IMR-90 (cell line): ENCODE measurements around the gene C12orf60. TPM values are rescaled to one million over a fixed set of nuclear protein-coding genes. Genes with fewer than 3 reads are reported as not detected.

ENCODE experiments used
- ATAC-seq: fragments of 200-7000 bp; cut with Tn5 transposase; 2 replicates; pipeline ENCODE4 v1.9.1; 2020; ENCODE audit warnings: low read depth, mild to moderate bottlenecking, moderate library complexity
- BruUV-seq: library from RNA; stranded (reverse); fragments of 400-500 nt; replicated peaks from 2 replicates; lab custom pipeline; 2021; lab: Mats Ljungman, UMichigan
- CTCF ChIA-PET: fragments of 300-600 bp; formaldehyde crosslinking; extraction: SDS; loops from one replicate; lab custom pipeline; 2021; ENCODE audit warnings: antibody characterized with exemption; lab: Yijun Ruan, JAX
- POLR2A ChIA-PET: fragments of 300-600 bp; sonication (Branson Sonifier 250); formaldehyde crosslinking; loops from one replicate; lab custom pipeline; 2022; ENCODE audit warnings: antibody characterized with exemption; ENCODE audit not compliant: unreplicated experiment; lab: Charles Lee
- DNase-seq: peaks from one replicate; pipeline ENCODE4 v3.0.0; 2013
- H2AFZ ChIP-seq: replicated peaks from 2 replicates; pipeline ENCODE3; 2013; ENCODE audit warnings: low read length, mild to moderate bottlenecking; ENCODE audit not compliant: poor library complexity
- H2AK5ac ChIP-seq: 2 replicates; pipeline ENCODE4 v1.6.1; 2013; ENCODE audit warnings: low read depth, low read length, inconsistent platforms
- H2AK9ac ChIP-seq: replicated peaks from 2 replicates; pipeline ENCODE3; 2013; ENCODE audit warnings: mild to moderate bottlenecking, low read depth, low read length, moderate library complexity; ENCODE audit not compliant: poor library complexity
- H2BK120ac ChIP-seq: 2 replicates; pipeline ENCODE4 v1.6.1; 2013; ENCODE audit warnings: low read depth, low read length, inconsistent platforms
- H2BK15ac ChIP-seq: 3 replicates; pipeline ENCODE4 v1.6.1; 2013; ENCODE audit warnings: low read depth, low read length, inconsistent platforms
- H2BK20ac ChIP-seq: 2 replicates; pipeline ENCODE4 v1.6.1; 2013; ENCODE audit warnings: low read depth, mild to moderate bottlenecking, inconsistent platforms, low read length, moderate library complexity
- H2BK5ac ChIP-seq: 2 replicates; pipeline ENCODE4 v1.6.1; 2013; ENCODE audit warnings: mild to moderate bottlenecking, low read depth, low read length, inconsistent platforms; ENCODE audit not compliant: poor library complexity, severe bottlenecking
- H3K14ac ChIP-seq: replicated peaks from 2 replicates; pipeline ENCODE4 v1.6.1; 2013; ENCODE audit warnings: low read depth, low read length, inconsistent platforms
- H3K18ac ChIP-seq: 2 replicates; pipeline ENCODE4 v1.6.1; 2013; ENCODE audit warnings: low read depth, low read length, control low read depth
- H3K23ac ChIP-seq: 2 replicates; pipeline ENCODE4 v1.6.1; 2013; ENCODE audit warnings: low read depth, low read length, inconsistent platforms
- H3K27ac ChIP-seq: 2 replicates; pipeline ENCODE4 v1.5.1; 2013; ENCODE audit warnings: mild to moderate bottlenecking, control low read depth, low read length; ENCODE audit not compliant: insufficient read depth
- H3K27me3 ChIP-seq: 2 replicates; pipeline ENCODE4 v1.6.1; 2013; ENCODE audit warnings: low read length; ENCODE audit not compliant: control insufficient read depth, insufficient read depth
- H3K36me3 ChIP-seq: 2 replicates; pipeline ENCODE4 v1.6.1; 2013; ENCODE audit warnings: low read length, mixed read lengths; ENCODE audit not compliant: control insufficient read depth, insufficient read depth
- H3K4ac ChIP-seq: 2 replicates; pipeline ENCODE4 v1.6.1; 2013; ENCODE audit warnings: low read depth, low read length, inconsistent platforms
- H3K4me1 ChIP-seq: 2 replicates; pipeline ENCODE4 v1.6.1; 2013; ENCODE audit warnings: low read length, mixed read lengths; ENCODE audit not compliant: control insufficient read depth, insufficient read depth
- H3K4me2 ChIP-seq: 2 replicates; pipeline ENCODE4 v1.6.1; 2013; ENCODE audit warnings: low read depth, mild to moderate bottlenecking, control low read depth, low read length, moderate library complexity
- H3K4me3 ChIP-seq: 2 replicates; pipeline ENCODE4 v1.5.1; 2013; ENCODE audit warnings: low read depth, mild to moderate bottlenecking, control low read depth, low read length, moderate library complexity; ENCODE audit not compliant: insufficient read depth
- H3K56ac ChIP-seq: 2 replicates; pipeline ENCODE4 v1.6.1; 2013; ENCODE audit warnings: low read length, inconsistent platforms; ENCODE audit not compliant: insufficient read depth; ENCODE audit errors: extremely low read depth
- H3K79me1 ChIP-seq, 2 experiments: 2 replicates each; pipeline ENCODE4 v1.6.1; 2013; ENCODE audit warnings: low read length in 2 of 2, inconsistent platforms in 1 of 2, low read depth in 1 of 2
- H3K9ac ChIP-seq: 2 replicates; pipeline ENCODE4 v1.6.1; 2013; ENCODE audit warnings: low read depth, low read length, control low read depth
- H3K9me1 ChIP-seq: 2 replicates; pipeline ENCODE4 v1.6.1; 2013; ENCODE audit warnings: low read length, inconsistent platforms; ENCODE audit not compliant: insufficient read depth
- H3K9me3 ChIP-seq: 2 replicates; pipeline ENCODE4 v1.6.1; 2013; ENCODE audit warnings: low read length; ENCODE audit not compliant: control insufficient read depth, insufficient read depth
- H4K20me1 ChIP-seq: 2 replicates; pipeline ENCODE4 v1.6.1; 2013; ENCODE audit warnings: low read length, inconsistent platforms; ENCODE audit not compliant: insufficient read depth
- H4K5ac ChIP-seq: 2 replicates; pipeline ENCODE4 v1.6.1; 2013; ENCODE audit warnings: mild to moderate bottlenecking, low read depth, low read length, control low read depth
- H4K8ac ChIP-seq, 2 experiments: 2 replicates each; pipeline ENCODE4 v1.6.1; 2013; ENCODE audit warnings: low read depth in 2 of 2, low read length in 2 of 2, control low read depth in 1 of 2, inconsistent platforms in 1 of 2
- H4K91ac ChIP-seq: 2 replicates; pipeline ENCODE4 v1.6.1; 2013; ENCODE audit warnings: low read depth, low read length, inconsistent platforms; ENCODE audit not compliant: insufficient read depth
- CEBPB ChIP-seq: IDR thresholded peaks from 2 replicates; pipeline ENCODE4 v1.6.1; 2012; ENCODE audit warnings: low read depth, low read length, improper control_type of control experiment
- CHD1 ChIP-seq: IDR thresholded peaks from 2 replicates; pipeline ENCODE4 v1.6.1; 2012; ENCODE audit warnings: low read depth, low read length, improper control_type of control experiment
- MAZ ChIP-seq: IDR thresholded peaks from 2 replicates; pipeline ENCODE4 v1.6.1; 2012; ENCODE audit warnings: low read depth, mild to moderate bottlenecking, low read length, improper control_type of control experiment, moderate library complexity, borderline replicate concordance
- MXI1 ChIP-seq: IDR thresholded peaks from 2 replicates; pipeline ENCODE4 v1.6.1; 2012; ENCODE audit warnings: low read depth, mild to moderate bottlenecking, low read length, moderate library complexity, borderline replicate concordance
- RAD21 ChIP-seq: IDR thresholded peaks from 2 replicates; pipeline ENCODE4 v1.6.1; 2012; ENCODE audit warnings: low read length, improper control_type of control experiment
- SMC3 ChIP-seq: fragments of 150-350 bp; IDR thresholded peaks from 2 replicates; pipeline ENCODE4 v1.6.1; 2016; ENCODE audit warnings: low read depth, mild to moderate bottlenecking, antibody characterized with exemption, low read length, moderate library complexity
- WGBS, 2 experiments: methylation state at CpG; one replicate each; pipeline versions ENCODE4 v1.1.5 to v1.1.7; 2013; ENCODE audit warnings: missing lambda C conversion rate in 2 of 2; ENCODE audit not compliant: insufficient read length in 1 of 2; ENCODE audit errors: extremely low coverage in 2 of 2; 5-methylcytosine and 5-hydroxymethylcytosine counted together
- dilution Hi-C: fragments of 300-500 bp; cut with HindIII; formaldehyde crosslinking; loops from one replicate; pipeline ENCODE4 v1.14.3; 2018; ENCODE audit warnings: low sequenced_read_pairs; ENCODE audit not compliant: unreplicated experiment
- in situ Hi-C: fragments of 300-500 bp; cut with MboI; formaldehyde crosslinking; loops from 3 replicates; pipeline ENCODE4 v1.14.3; 2019; ENCODE audit warnings: low sequenced_read_pairs, inconsistent platforms, mixed read lengths
- intact Hi-C: fragments of 100-400 bp; cut with micrococcal nuclease; formaldehyde crosslinking; loops from 2 replicates; pipeline ENCODE4 v1.10.0; 2022
- polyA plus RNA-seq, 3 experiments: library from polyadenylated mRNA; depleted of rRNA; stranded (reverse); fragments of >200 nt; gene quantifications; 2 replicates each; pipeline ENCODE4 v1.2.3, GENCODE V29; 2012; ENCODE audit warnings: low replicate concordance in 1 of 3
- total RNA-seq: library from RNA; depleted of rRNA; stranded (reverse); fragments of >200 nt; gene quantifications from 2 replicates; pipeline ENCODE4 v1.2.3, GENCODE V29; 2012

Gene C12orf60
- total and polyA plus RNA-seq, 2 of the 4 experiments (the other 2 are of a cell fraction) = 1.1 TPM

- no peak overlapping the region for H2BK15ac ChIP-seq
- H3K36me3 ChIP-seq = no peaks in the 10 kb centered on the region
- CTCF ChIA-PET = interaction anchor here (0.6 kb wide), 1 partner anchor 449 kb away, joined by 3 read pairs; no protein-coding TSS in a partner anchor
- no peak overlapping the region for H4K91ac ChIP-seq
- no peak overlapping the region for H2AFZ ChIP-seq
- dilution Hi-C loops = no loop called here
- no peaks in the 10 kb centered on the region; the same call in 1 of the 2 replicates for H3K9me3 ChIP-seq
- BruUV-seq = no TSS peak
- no peak overlapping the region for H3K27ac ChIP-seq
- H3K18ac ChIP-seq = no peak overlapping the region
- H4K5ac ChIP-seq = no peak overlapping the region
- H3K4me3 ChIP-seq = no peak overlapping the region
- no peak overlapping the region for H4K8ac ChIP-seq
- H4K20me1 ChIP-seq = no peaks in the 10 kb centered on the region; the same call in 1 of the 2 replicates
- no peak for ATAC-seq
- H3K23ac ChIP-seq = no peak overlapping the region
- no peak overlapping the region for H3K4ac ChIP-seq
- H3K27me3 ChIP-seq = no peaks in the 10 kb centered on the region
- in situ Hi-C loops = loop anchor here (5.0 kb wide), 1 partner anchor 516 kb away; no protein-coding TSS in a partner anchor
- H3K4me2 ChIP-seq = no peak overlapping the region
- TF ChIP-seq CHD1 (no peak), SMC3 (no peak), RAD21 (no peak), MXI1 (no peak), MAZ (no peak), CEBPB (no peak)
- H3K9ac ChIP-seq = no peak overlapping the region
- no peak overlapping the region for H2BK120ac ChIP-seq
- no peak overlapping the region for H2AK5ac ChIP-seq
- intact Hi-C loops = loop anchor here (10.0 kb wide), 1 partner anchor 1572 kb away; the partner anchor contains the start of gene MGST1
- H3K9me1 ChIP-seq = 0 out of 2 replicates have a peak, but pooled peaks cover 3% of the 10 kb centered on the region
- H3K14ac ChIP-seq = no peak overlapping the region
- H2BK5ac ChIP-seq = no peak overlapping the region
- peaks cover 3 to 50% of the 10 kb centered on the region in 2 experiments; a peak in 3 of 4 replicates for H3K79me1 ChIP-seq
- POLR2A ChIA-PET = no interaction called here
- peaks cover 6% of the 10 kb centered on the region for H3K4me1 ChIP-seq
- no peak for DNase-seq
- no peak overlapping the region for H2BK20ac ChIP-seq
- WGBS, 2 experiments = no CpG with 5 or more reads among the region's 5 CpGs
- H3K56ac ChIP-seq = no peak overlapping the region
- no peak overlapping the region for H2AK9ac ChIP-seq
These were observed 30.5 kb upstream of the C12orf60 start for GRCh38 chr12:14772946-14773345.
